ENCODE results near the gene TAGLN.

- no peak for TF ChIP-seq CTCF (IDR thresholded peaks at IDR 0.05)
- no peak for TF ChIP-seq POLR2A (IDR thresholded peaks at IDR 0.05)
Observed at GRCh38 chr11:117219001-117219400, 19.8 kb downstream of the TAGLN start.

Measured in uterus (tissue), 2 donors.